Femur (tissue), 1 donor: Measurements from ENCODE around the gene FBXO34.
A peak's percentile ranks its signal among the peaks of the same experiment; 100 is the strongest.

Experiments
- DNase-seq: peaks from one replicate; pipeline ENCODE4 v3.0.0-alpha.2; 2017

FBXO34 gene

DNA sequence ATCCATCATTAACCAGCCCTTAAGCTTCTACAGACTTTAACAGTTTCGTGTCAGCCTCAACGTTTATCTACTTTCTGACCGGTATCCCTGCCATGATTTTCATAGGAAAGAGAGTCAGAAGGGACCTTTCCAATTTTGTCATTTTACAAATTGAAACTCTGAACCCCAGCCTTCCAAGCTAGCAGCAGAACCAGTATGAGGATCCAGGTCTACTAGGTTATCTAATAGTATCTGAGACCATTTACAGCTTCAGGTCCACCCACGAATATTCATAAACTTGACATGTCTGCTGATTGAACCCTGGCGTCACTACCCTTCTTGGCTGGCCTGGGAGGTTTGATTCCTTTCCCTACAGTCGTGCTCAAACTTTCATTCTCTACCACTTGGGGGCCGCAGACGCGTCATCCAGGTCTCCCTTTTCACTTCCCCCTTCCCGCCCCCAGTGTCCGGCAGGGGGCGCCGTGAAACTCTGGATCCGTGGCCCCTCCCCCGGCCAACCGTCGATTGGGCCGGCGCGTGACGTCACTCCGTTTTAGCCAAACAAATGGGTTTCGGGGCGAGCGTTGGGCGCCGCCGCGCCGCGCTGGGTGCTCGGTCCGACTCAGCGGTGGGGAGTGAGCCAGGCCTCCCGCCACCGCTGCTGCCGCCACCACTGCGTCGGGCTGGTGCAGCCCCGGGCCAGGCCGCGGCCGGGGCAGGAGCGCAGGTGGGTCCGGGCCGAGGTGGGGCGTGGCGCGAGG is at the start of gene FBXO34:
FBXO34 (plus strand) TSS at position 590 of the 740 bp plus-strand sequence. CDS start 78,970 bp downstream, outside the sequence.
- peak; percentile 99 for DNase-seq

DNA sequence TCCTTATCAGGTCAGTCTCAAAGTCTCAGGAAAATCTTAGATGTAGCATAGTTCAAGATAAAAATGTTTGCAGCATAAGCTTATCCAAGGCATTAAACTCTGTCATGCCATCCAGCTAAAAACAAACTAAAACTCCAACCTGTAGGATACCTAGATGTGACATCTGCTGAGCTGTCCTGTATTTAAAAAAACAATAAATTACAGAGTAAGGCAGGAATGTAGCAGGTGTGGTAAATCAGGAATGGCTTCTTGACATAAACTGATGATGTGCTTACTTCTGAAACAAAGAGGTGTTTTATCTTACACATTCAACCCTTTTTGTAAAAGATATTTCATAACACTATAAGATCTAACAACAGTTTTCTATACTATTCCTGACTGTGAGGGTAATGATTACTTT is 49.3 kb upstream of the FBXO34 start:
- DNase-seq, result no peak

- no peak for DNase-seq
These were observed 47.9 kb upstream of the FBXO34 start for GRCh38 chr14:55223364-55223763.

GRCh38 chr14:55228261-55228660 is 43.0 kb upstream of the FBXO34 start:
- no peak for DNase-seq

GRCh38 chr14:55233591-55233990 is 37.6 kb upstream of the FBXO34 start:
- no peak for DNase-seq

DNA sequence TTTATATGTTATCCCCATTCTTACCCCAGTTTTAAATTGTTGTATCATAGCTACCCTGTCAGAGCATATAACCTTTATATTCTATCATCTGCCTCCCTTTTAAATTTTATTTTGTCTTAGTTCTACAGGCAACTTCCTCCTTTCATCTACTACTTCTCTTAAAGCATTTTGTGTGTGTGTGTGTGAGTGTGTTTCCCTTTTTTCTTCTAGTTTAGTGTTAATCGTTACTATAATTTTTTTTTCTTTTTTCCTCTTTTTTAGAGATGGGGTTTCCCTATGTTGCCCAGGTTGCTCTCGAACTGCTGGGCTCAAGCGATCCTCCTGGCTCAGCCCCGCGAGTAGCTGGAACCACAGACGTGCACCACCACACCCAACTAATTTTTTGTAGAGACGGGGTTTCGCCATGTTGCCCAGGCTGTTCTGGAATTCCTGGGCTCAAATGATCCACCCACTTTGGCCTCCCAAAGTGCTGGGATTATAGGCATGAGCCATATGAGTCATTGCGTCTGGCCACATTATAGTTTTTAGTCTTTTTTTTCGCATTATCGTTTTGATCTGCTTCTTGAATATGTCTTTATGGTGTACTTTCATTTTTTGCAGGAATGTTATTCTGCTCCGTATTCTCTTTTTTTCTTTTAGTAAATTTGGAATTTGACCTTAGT is 33.1 kb upstream of the FBXO34 start:
- DNase-seq, result no peak

- no peak for DNase-seq
These were observed 31.9 kb upstream of the FBXO34 start for GRCh38 chr14:55239320-55239719.

- no peak for DNase-seq
These were observed 30.6 kb upstream of the FBXO34 start for GRCh38 chr14:55240526-55241178.

- DNase-seq, result no peak
These were observed 29.5 kb upstream of the FBXO34 start for GRCh38 chr14:55241673-55242072.

DNA sequence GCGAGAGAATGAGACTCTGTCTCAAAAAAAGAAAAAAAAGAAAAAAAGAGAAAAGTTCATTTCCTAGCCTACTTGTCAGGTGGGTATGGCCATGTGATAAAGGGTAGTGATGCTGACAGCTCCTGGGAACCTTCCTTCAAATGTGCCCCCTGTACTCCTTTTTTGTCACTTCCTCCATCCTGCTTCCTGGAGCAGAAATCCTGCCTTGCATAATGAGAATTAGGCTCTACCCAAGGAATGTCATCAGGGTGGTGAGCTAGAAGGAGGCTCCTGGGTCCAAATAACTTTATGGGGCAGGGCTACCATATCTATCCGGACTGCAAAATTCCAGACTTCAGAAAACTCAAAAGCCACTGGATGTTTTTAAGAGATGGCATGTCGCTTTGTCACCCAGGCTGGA is 27.8 kb upstream of the FBXO34 start:
- DNase-seq, result no peak

- DNase-seq, result no peak
These were observed 27.4 kb upstream of the FBXO34 start for GRCh38 chr14:55243813-55244212.

DNA sequence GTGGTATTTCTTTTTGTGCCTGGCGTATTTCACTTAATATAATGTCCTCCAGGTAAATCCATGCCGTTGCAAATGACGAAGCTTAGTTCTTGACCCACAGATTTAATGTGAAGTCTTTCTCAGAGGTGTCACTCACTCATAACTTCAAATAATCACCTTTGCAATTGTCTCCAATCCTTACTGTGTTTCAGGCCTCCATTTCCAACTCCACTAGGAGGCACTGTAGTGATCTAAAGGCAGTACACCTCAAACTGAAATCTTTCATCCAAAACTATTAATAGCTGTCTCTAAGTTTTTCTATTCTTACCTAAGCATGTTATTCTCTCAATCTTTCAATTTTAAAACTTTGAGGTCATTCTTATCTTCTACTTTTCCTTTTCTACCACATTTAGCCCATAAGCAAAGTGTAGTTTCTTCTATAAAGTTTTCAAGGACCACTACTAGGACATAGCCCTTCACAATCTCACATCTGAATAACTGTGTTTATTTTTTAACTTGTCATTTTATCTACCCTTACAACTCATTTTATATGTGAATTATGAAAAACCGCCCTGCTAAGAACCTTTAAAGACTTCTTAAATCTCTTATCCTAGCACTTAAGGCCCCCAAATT is 25.5 kb upstream of the FBXO34 start:
- DNase-seq, result no peak

- no peak for DNase-seq
These were observed 22.8 kb upstream of the FBXO34 start for GRCh38 chr14:55248411-55248810.

DNA sequence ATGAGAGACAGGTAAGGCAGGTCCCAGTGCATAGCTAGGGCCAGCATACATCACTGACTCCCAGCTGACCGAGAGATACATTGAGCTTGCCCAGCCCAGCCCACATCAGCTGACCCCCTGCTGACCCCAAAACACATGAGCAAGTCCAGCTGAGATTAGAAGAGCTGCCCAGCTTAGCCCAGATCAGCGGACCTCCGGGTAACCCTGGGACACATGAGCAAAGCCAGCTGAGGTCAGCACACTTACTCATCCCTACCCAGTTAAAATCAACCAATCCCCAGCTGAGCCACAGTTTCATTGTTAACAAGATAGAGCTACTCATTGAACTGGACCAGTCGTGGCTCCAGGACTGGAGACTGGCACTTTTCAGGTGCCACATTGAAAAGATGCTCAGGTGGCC is 21.8 kb upstream of the FBXO34 start:
- DNase-seq, result no peak

DNA sequence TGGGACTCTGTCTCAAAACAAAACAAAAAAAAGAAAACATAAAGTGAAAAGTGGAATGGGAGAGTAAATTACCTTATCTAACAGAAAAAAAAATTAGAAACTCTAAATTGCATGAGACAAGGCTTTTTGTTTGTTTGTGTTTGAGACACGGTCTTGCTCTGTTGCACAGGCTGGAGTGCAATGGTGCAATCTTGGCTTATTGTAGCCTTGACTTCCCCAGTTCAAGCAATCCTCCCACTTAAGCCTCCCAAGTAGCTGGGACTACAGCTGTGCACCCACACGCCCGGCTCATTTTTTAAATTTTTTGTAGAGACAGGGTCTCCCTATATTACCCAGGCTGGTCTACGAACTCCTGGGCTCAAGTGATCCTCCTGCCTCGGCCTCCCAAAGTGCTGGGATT is 17.9 kb upstream of the FBXO34 start:
- DNase-seq, result no peak

DNA sequence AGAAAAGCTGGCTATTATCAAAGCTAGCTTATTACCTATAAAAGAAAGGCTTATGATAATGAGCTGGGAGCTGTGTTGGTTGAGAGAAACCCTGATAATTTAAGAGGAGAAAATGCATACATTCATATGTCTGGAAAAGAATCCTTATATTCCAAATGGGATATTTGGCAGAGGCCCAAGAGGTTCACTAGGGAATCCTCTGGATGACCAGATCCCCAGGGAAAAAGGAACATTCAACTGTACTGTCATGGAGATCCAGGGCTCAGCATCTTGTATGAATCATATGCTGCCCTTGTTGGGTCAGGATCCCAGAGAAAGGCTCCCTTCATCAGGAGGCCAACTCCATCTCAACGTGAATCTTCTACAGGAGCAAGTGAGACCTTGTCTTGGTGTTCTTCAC is 16.6 kb upstream of the FBXO34 start:
- no peak for DNase-seq

GRCh38 chr14:55255979-55256378 is 15.2 kb upstream of the FBXO34 start:
- no peak for DNase-seq

- DNase-seq, result no peak
These were observed 14.6 kb upstream of the FBXO34 start for GRCh38 chr14:55256586-55256985.

DNA sequence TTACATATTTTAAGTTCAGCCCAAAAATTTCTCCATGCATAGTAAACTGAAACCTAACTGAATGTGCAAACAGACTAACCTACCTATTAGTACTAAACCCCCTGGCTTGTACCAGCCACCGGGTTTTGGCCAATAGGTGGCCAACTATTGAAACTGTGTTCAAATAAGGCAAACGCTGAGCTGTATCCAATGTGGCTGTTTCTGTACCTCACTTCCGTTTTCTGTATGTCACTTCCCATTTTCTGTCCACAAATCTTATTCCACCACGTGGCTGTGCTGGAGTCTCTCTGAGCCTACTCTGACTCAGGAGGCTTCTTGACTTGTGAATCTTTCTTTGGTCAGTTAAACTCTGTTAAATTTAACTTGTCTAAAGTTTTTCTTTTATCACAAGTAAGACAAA is 6.0 kb upstream of the FBXO34 start:
- DNase-seq, result no peak

- peak; percentile 31 for DNase-seq
These were observed 3.4 kb upstream of the FBXO34 start for GRCh38 chr14:55267820-55268219.

GRCh38 chr14:55271572-55272298 is 514 bp downstream of the FBXO34 start:
- DNase-seq, result peak; percentile 90

DNA sequence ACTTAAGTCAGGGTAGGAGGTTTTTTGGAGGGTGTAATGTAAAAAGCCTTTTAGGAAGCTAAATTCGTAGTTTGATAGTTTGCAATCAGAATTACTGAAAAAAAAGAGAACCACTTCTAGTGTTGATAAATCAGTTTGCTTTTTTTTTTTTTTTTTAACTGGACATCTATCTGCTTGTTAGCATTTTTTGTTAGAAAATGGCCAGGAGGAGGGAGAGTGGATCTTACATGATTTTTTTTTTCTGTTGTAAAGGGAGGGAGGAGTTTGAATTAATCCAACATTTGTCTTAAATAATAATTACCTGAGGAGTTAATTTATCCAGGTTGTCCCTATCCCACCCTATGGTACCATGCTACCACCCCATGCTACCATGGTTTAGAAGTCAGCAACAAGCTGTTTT is 1.2 kb downstream of the FBXO34 start:
- DNase-seq, result no peak

GRCh38 chr14:55272922-55273321 is 1.7 kb downstream of the FBXO34 start:
- DNase-seq, result no peak
